NCI-H1105 (cell line): Measurements from ENCODE around the gene CYSRT1.

ENCODE experiments used
- DNase-seq: peaks from one replicate; lab custom pipeline; 2025; lab: John Stamatoyannopoulos, UW

The CYSRT1 gene

GRCh38 chr9:137212520-137212919 lies 12.5 kb upstream of the CYSRT1 start:
- no peak for DNase-seq

GRCh38 chr9:137213160-137214060 lies 11.6 kb upstream of the CYSRT1 start:
- DNase-seq = peak; percentile 17

- no peak for DNase-seq
Measured at GRCh38 chr9:137214620-137215019, 10.4 kb upstream of the CYSRT1 start.

- DNase-seq = no peak
Measured at GRCh38 chr9:137215196-137215986, 9.6 kb upstream of the CYSRT1 start.

GRCh38 chr9:137216188-137216965 lies 8.6 kb upstream of the CYSRT1 start:
- no peak for DNase-seq

GRCh38 chr9:137217276-137218211 lies 7.4 kb upstream of the CYSRT1 start:
- peak; percentile 65 for DNase-seq

- no peak for DNase-seq
Measured at GRCh38 chr9:137218212-137218753, 6.7 kb upstream of the CYSRT1 start.

- no peak for DNase-seq
Measured at GRCh38 chr9:137218754-137219271, 6.2 kb upstream of the CYSRT1 start.

- no peak for DNase-seq
Measured at GRCh38 chr9:137219757-137220316, 5.1 kb upstream of the CYSRT1 start.

GRCh38 chr9:137220317-137221094 lies 4.5 kb upstream of the CYSRT1 start:
- DNase-seq = no peak

- no peak for DNase-seq
Measured at GRCh38 chr9:137221095-137221505, 3.9 kb upstream of the CYSRT1 start.

- DNase-seq = no peak
Measured at GRCh38 chr9:137221506-137222111, 3.4 kb upstream of the CYSRT1 start.

GRCh38 chr9:137222190-137223077 lies 2.5 kb upstream of the CYSRT1 start, which contains the start of gene RNF208:
TSS of gene RNF208 (minus strand) at chr9:137222240. CDS start at chr9:137221212, 1,028 bp downstream.
- peak; percentile 18 for DNase-seq

- peak; percentile 92 for DNase-seq
Measured at GRCh38 chr9:137223078-137223970, 1.6 kb upstream of the CYSRT1 start.

- no peak for DNase-seq
Measured at GRCh38 chr9:137225699-137226331, 841 bp downstream of the CYSRT1 start.

- DNase-seq = no peak
Measured at GRCh38 chr9:137226338-137227053, 1.5 kb downstream of the CYSRT1 start.
